GM06990 (cell line): Measurements from ENCODE around the gene LCN2.
"Not testable (repeated sequence)": the region's sequence is repeated elsewhere in the genome, so short reads cannot be mapped to it uniquely, and the experiment has no call there.

Experiments
- DNase-seq: peaks from one replicate; pipeline ENCODE4 v3.0.0-alpha.2; 2011; ENCODE audit not compliant: insufficient read length; ENCODE audit errors: extremely low read depth
- H3K27me3 ChIP-seq: replicated peaks from 2 replicates; pipeline ENCODE4 v1.6.0; 2011; ENCODE audit warnings: low read length; ENCODE audit not compliant: control insufficient read depth, insufficient read depth
- H3K36me3 ChIP-seq: 2 replicates; pipeline ENCODE4 v1.5.1; 2011; ENCODE audit warnings: low read length; ENCODE audit not compliant: control insufficient read depth, insufficient read depth
- H3K4me3 ChIP-seq: replicated peaks from 2 replicates; pipeline ENCODE4 v1.5.1; 2011; ENCODE audit warnings: low read depth, mild to moderate bottlenecking, control low read depth, low read length
- CTCF ChIP-seq: IDR thresholded peaks from 2 replicates; pipeline ENCODE4 v1.5.1; 2011; ENCODE audit warnings: low read length, control low read depth, mild to moderate bottlenecking, inconsistent platforms; ENCODE audit not compliant: insufficient read depth, poor library complexity, severe bottlenecking

The LCN2 gene

DNA sequence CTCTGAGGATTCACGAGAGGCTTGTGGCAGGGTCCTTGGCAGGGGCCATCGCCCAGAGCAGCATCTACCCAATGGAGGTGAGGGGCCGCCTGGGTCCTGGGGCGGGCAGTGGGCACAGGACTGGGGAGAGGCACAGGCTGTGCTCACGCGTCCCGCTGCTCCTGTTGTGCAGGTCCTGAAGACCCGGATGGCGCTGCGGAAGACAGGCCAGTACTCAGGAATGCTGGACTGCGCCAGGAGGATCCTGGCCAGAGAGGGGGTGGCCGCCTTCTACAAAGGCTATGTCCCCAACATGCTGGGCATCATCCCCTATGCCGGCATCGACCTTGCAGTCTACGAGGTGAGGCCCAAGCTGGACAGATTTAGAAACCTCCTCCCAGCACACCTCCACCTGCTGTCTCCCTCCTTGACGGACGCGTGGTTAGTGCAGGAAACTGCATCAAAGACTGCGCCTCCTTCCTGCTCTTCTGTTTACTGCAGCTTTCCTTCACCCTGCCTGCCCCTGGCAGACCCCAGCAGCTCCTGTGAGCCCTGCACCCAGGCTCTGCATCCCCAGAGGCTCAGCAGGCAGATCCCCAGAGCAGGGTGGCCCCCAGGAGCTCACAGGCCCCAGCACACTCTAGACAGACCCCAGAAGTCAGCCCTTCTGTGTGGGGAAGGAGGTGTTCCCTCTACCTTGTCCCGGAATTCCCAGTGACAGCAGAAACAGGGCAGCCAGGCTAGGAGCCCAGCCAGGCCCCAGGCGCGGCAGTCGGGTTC lies 42.9 kb upstream of the LCN2 start:
- H3K36me3 ChIP-seq = peaks cover 50% of the 10 kb centered on the region
- no peak for DNase-seq
- no peaks in the 10 kb centered on the region for H3K27me3 ChIP-seq
- no peak overlapping the region for H3K4me3 ChIP-seq
- TF ChIP-seq CTCF = no peak

DNA sequence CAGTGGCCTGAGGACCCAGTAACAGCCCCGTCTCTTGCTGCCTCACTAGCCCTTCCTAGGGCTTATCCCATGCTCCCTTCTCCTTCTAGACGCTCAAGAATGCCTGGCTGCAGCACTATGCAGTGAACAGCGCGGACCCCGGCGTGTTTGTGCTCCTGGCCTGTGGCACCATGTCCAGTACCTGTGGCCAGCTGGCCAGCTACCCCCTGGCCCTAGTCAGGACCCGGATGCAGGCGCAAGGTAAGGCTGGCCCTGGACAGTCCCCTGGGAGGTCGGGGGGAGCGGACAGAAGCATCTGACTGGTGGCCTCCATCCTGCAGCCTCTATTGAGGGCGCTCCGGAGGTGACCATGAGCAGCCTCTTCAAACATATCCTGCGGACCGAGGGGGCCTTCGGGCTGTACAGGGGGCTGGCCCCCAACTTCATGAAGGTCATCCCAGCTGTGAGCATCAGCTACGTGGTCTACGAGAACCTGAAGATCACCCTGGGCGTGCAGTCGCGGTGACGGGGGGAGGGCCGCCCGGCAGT lies 42.2 kb upstream of the LCN2 start:
- H3K27me3 ChIP-seq = no peaks in the 10 kb centered on the region
- no peak overlapping the region for H3K4me3 ChIP-seq
- H3K36me3 ChIP-seq = peaks cover 47% of the 10 kb centered on the region
- DNase-seq = no peak
- TF ChIP-seq CTCF = no peak

DNA sequence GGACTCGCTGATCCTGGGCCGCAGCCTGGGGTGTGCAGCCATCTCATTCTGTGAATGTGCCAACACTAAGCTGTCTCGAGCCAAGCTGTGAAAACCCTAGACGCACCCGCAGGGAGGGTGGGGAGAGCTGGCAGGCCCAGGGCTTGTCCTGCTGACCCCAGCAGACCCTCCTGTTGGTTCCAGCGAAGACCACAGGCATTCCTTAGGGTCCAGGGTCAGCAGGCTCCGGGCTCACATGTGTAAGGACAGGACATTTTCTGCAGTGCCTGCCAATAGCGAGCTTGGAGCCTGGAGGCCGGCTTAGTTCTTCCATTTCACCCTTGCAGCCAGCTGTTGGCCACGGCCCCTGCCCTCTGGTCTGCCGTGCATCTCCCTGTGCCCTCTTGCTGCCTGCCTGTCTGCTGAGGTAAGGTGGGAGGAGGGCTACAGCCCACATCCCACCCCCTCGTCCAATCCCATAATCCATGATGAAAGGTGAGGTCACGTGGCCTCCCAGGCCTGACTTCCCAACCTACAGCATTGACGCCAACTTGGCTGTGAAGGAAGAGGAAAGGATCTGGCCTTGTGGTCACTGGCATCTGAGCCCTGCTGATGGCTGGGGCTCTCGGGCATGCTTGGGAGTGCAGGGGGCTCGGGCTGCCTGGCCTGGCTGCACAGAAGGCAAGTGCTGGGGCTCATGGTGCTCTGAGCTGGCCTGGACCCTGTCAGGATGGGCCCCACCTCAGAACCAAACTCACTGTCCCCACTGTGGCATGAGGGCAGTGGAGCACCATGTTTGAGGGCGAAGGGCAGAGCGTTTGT lies 41.6 kb upstream of the LCN2 start:
- no peak for DNase-seq
- TF ChIP-seq CTCF = no peak
- H3K36me3 ChIP-seq = peaks cover 40% of the 10 kb centered on the region
- no peak overlapping the region for H3K4me3 ChIP-seq
- no peaks in the 10 kb centered on the region for H3K27me3 ChIP-seq

- no peak for DNase-seq
- TF ChIP-seq CTCF = no peak
- no peaks in the 10 kb centered on the region for H3K27me3 ChIP-seq
- peaks cover 34% of the 10 kb centered on the region for H3K36me3 ChIP-seq
- no peak overlapping the region for H3K4me3 ChIP-seq
Observed at GRCh38 chr9:128108269-128109049, 40.8 kb upstream of the LCN2 start.

GRCh38 chr9:128109050-128109709 lies 40.1 kb upstream of the LCN2 start:
- H3K36me3 ChIP-seq = peaks cover 31% of the 10 kb centered on the region
- no peak for TF ChIP-seq CTCF
- DNase-seq = no peak

DNA sequence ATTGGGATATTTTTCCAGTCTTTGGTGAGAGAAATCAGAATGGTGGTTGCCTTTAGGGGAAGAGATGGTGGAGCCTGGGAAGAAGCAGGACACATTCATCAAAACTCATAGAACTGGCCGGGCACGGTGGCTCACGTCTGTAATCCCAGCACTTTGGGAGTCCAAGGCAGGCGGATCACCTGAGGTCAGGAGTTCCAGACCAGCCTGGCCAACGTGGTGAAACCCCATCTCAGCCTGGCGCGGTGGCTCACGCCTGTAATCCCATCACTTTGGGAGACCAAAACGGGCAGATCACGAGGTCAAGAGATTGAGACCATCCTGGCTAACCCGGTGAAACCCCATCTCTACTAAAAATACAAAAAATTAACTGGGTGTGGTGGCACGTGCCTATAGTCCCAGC lies 37.5 kb upstream of the LCN2 start:
- not testable (repeated sequence) for H3K4me3 ChIP-seq, DNase-seq, H3K27me3 ChIP-seq
- H3K36me3 ChIP-seq = peaks cover 16% of the 10 kb centered on the region

More at GRCh38 chr9:128109050-128109709, 40.1 kb upstream of the LCN2 start:
- H3K27me3 ChIP-seq = no peaks in the 10 kb centered on the region
- no peak overlapping the region for H3K4me3 ChIP-seq
